ENCODE results near the gene SMC4.
"Not testable (repeated sequence)": the region's sequence is repeated elsewhere in the genome, so short reads cannot be mapped to it uniquely, and the experiment has no call there.

Gene SMC4

GRCh38 chr3:160399125-160400029 is at the start of gene SMC4, which contains the start of gene IFT80:
Gene SMC4 (plus strand): TSS chr3:160399650. CDS start chr3:160400827, 1,177 bp downstream.
Gene IFT80 (minus strand): TSS chr3:160399225. CDS start chr3:160384600, 14,625 bp downstream.
- peak within 1 kb of the TSS; percentile 100 for H3K27ac Mint-ChIP-seq
- H3K4me3 Mint-ChIP-seq: peak within 1 kb of the TSS; percentile 96
- peaks cover 46% of the 10 kb centered on the region for H3K4me1 Mint-ChIP-seq (ENCODE audit: low read depth)
- peaks cover 38% of the 10 kb centered on the region for H3K36me3 Mint-ChIP-seq (ENCODE audit: low read depth)
- no peaks in the 10 kb centered on the region for H3K9me3 Mint-ChIP-seq
- H3K27me3 Mint-ChIP-seq (ENCODE audit: low read depth): peaks cover 4% of the 10 kb centered on the region

DNA sequence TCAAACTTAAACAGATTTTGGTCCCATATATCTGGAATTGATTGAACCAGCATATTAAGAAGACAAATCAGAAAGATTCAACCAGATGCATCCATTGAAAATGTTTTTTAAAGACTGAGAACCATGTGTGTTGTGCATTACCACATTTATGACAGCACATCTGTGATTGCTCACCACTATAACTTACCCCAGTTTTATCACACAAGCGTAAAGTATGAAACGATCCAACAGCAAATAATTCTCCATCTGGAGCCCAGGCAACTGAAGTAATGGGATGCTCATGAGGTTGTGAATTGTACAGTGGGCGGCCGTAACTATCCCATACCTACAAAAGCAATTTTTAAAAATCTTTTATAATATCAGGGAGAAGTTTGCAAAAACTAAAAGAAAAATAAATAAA is 43.6 kb upstream of the SMC4 start:
- H3K4me3 Mint-ChIP-seq: no peak overlapping the region
- H3K27ac Mint-ChIP-seq: no peak overlapping the region
- H3K4me1 Mint-ChIP-seq (ENCODE audit: low read depth): no peaks in the 10 kb centered on the region
- no peaks in the 10 kb centered on the region for H3K27me3 Mint-ChIP-seq (ENCODE audit: low read depth)
- H3K36me3 Mint-ChIP-seq (ENCODE audit: low read depth): peaks cover 17% of the 10 kb centered on the region
- no peaks in the 10 kb centered on the region for H3K9me3 Mint-ChIP-seq

GRCh38 chr3:160362896-160363295 is 36.6 kb upstream of the SMC4 start:
- H3K9me3 Mint-ChIP-seq; H3K27me3 Mint-ChIP-seq (ENCODE audit: low read depth); H3K27ac Mint-ChIP-seq; H3K4me1 Mint-ChIP-seq (ENCODE audit: low read depth); H3K4me3 Mint-ChIP-seq: not testable (repeated sequence)
- peaks cover 31% of the 10 kb centered on the region for H3K36me3 Mint-ChIP-seq (ENCODE audit: low read depth)

GRCh38 chr3:160365869-160366522 is 33.5 kb upstream of the SMC4 start:
- Mint-ChIP-seq H3K4me3 (no peak overlapping the region), H3K9me3 (no peaks in the 10 kb centered on the region), H3K27me3 (ENCODE audit: low read depth) (no peaks in the 10 kb centered on the region), H3K4me1 (ENCODE audit: low read depth) (no peaks in the 10 kb centered on the region), H3K27ac (no peak overlapping the region), H3K36me3 (ENCODE audit: low read depth) (peaks cover 30% of the 10 kb centered on the region)

GRCh38 chr3:160368804-160369203 is 30.6 kb upstream of the SMC4 start:
- H3K4me1 Mint-ChIP-seq (ENCODE audit: low read depth): no peaks in the 10 kb centered on the region
- H3K27me3 Mint-ChIP-seq (ENCODE audit: low read depth): no peaks in the 10 kb centered on the region
- peaks cover 15% of the 10 kb centered on the region for H3K36me3 Mint-ChIP-seq (ENCODE audit: low read depth)
- no peaks in the 10 kb centered on the region for H3K9me3 Mint-ChIP-seq
- H3K4me3 Mint-ChIP-seq: no peak overlapping the region
- H3K27ac Mint-ChIP-seq: no peak overlapping the region

GRCh38 chr3:160369784-160370183 is 29.7 kb upstream of the SMC4 start:
- no peaks in the 10 kb centered on the region for H3K9me3 Mint-ChIP-seq
- no peak overlapping the region for H3K27ac Mint-ChIP-seq
- H3K36me3 Mint-ChIP-seq (ENCODE audit: low read depth): peaks cover 23% of the 10 kb centered on the region

DNA sequence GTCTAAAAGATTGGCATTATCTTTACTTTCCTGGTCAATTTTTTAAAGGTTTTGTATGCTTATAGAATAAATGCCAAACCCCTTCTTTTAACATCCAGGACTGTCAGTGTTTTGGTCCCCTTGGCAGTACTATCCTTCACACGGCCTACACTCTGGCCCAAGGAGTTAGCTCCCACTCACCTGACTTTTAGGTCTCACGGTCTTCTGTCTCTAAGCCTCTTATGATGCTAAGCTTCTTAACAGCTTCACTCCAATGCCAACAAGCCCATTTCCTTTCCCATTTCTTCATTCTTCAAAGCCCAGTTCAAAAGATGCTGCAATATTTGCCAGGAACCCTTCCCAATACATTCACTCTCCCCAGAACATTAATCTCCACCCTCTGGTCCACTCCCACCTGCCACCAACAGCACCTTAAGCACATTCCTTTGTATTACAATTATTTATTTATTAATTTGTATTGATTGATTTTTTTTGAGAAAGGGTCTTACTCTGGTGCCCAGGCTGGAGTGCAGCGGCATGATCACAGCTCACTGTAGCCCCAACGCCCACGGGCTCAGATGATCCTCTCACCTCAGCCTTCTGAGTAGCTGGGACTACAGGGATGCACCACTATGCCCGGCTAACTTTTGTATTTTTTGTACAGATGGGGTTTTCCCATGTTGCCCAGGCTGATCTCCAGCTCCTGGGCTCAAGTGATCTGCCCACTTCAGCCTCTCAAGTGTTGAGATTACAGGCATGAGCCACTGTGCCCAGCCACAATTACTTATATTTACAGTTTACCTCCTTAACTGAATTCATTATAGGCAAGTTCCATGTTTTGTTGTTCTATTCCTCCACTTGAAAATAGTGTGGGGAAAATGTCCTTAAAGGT is 28.2 kb upstream of the SMC4 start:
- Mint-ChIP-seq H3K36me3 (ENCODE audit: low read depth) (peaks cover 25% of the 10 kb centered on the region), H3K27ac (no peak overlapping the region), H3K9me3 (no peaks in the 10 kb centered on the region), H3K4me1 (ENCODE audit: low read depth) (no peaks in the 10 kb centered on the region), H3K27me3 (ENCODE audit: low read depth) (no peaks in the 10 kb centered on the region), H3K4me3 (no peak overlapping the region)

More at GRCh38 chr3:160369784-160370183, 29.7 kb upstream of the SMC4 start:
- Mint-ChIP-seq H3K4me1 (ENCODE audit: low read depth) (no peaks in the 10 kb centered on the region), H3K4me3 (no peak overlapping the region), H3K27me3 (ENCODE audit: low read depth) (no peaks in the 10 kb centered on the region)

- Mint-ChIP-seq H3K4me1 (ENCODE audit: low read depth) (no peaks in the 10 kb centered on the region), H3K36me3 (ENCODE audit: low read depth) (peaks cover 23% of the 10 kb centered on the region), H3K27me3 (ENCODE audit: low read depth) (no peaks in the 10 kb centered on the region), H3K4me3 (no peak overlapping the region), H3K9me3 (no peaks in the 10 kb centered on the region), H3K27ac (no peak overlapping the region)
Measured at GRCh38 chr3:160372780-160373179, 26.7 kb upstream of the SMC4 start.

GRCh38 chr3:160373655-160374054 is 25.8 kb upstream of the SMC4 start:
- no peak overlapping the region for H3K4me3 Mint-ChIP-seq

GRCh38 chr3:160374472-160374871 is 25.0 kb upstream of the SMC4 start:
- Mint-ChIP-seq H3K27me3 (ENCODE audit: low read depth) (no peaks in the 10 kb centered on the region), H3K4me3 (no peak overlapping the region), H3K27ac (no peak overlapping the region), H3K36me3 (ENCODE audit: low read depth) (peaks cover 22% of the 10 kb centered on the region), H3K4me1 (ENCODE audit: low read depth) (no peaks in the 10 kb centered on the region), H3K9me3 (no peaks in the 10 kb centered on the region)

More at GRCh38 chr3:160373655-160374054, 25.8 kb upstream of the SMC4 start:
- peaks cover 21% of the 10 kb centered on the region for H3K36me3 Mint-ChIP-seq (ENCODE audit: low read depth)
- no peaks in the 10 kb centered on the region for H3K27me3 Mint-ChIP-seq (ENCODE audit: low read depth)
- no peak overlapping the region for H3K27ac Mint-ChIP-seq
- H3K4me1 Mint-ChIP-seq (ENCODE audit: low read depth): no peaks in the 10 kb centered on the region
- H3K9me3 Mint-ChIP-seq: no peaks in the 10 kb centered on the region

- H3K9me3 Mint-ChIP-seq: no peaks in the 10 kb centered on the region
- H3K27me3 Mint-ChIP-seq (ENCODE audit: low read depth): no peaks in the 10 kb centered on the region
- H3K4me3 Mint-ChIP-seq: no peak overlapping the region
- H3K27ac Mint-ChIP-seq: no peak overlapping the region
- H3K4me1 Mint-ChIP-seq (ENCODE audit: low read depth): no peaks in the 10 kb centered on the region
- peaks cover 24% of the 10 kb centered on the region for H3K36me3 Mint-ChIP-seq (ENCODE audit: low read depth)
Measured at GRCh38 chr3:160374925-160375324, 24.5 kb upstream of the SMC4 start.

- Mint-ChIP-seq H3K4me3 (no peak overlapping the region), H3K27ac (no peak overlapping the region), H3K4me1 (ENCODE audit: low read depth) (no peaks in the 10 kb centered on the region), H3K27me3 (ENCODE audit: low read depth) (no peaks in the 10 kb centered on the region), H3K36me3 (ENCODE audit: low read depth) (peaks cover 23% of the 10 kb centered on the region), H3K9me3 (no peaks in the 10 kb centered on the region)
Measured at GRCh38 chr3:160376681-160377080, 22.8 kb upstream of the SMC4 start.

DNA sequence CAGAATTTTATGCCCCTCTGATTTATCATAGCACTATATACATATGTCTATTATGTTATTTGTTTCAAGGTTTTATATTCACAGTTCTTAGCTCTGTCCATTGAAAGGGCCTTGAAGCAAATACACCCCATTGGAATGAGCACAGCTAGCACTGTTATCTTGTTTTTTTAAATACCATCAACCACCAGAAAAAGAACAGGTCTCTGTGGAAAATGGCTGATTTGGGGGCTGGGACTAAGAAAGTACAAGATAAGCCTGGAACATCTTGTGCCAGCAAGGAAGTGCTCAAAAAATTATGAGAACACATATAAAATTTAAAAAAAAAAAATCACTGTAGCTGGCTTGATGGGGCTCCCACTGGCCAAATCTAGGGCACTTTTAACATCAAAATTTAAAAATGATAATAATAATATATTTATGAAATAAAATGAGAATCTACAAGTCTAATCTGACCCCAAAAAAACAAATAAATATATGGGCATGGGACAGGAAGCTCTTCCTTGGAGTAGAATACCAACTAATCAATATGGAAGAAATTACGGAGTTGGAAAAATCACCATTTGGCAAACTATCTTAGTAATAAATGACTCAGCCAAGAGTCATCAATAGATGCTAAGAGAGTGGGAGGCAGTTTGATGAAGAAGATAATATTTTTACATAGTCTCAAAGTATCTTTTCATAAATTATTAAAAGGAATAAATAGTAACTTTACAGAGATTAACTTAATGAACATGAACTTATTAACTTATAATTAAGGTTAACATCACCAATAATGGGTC is 20.9 kb upstream of the SMC4 start:
- no peaks in the 10 kb centered on the region for H3K9me3 Mint-ChIP-seq
- H3K36me3 Mint-ChIP-seq (ENCODE audit: low read depth): peaks cover 23% of the 10 kb centered on the region
- H3K27me3 Mint-ChIP-seq (ENCODE audit: low read depth): no peaks in the 10 kb centered on the region
- H3K27ac Mint-ChIP-seq: no peak overlapping the region
- no peaks in the 10 kb centered on the region for H3K4me1 Mint-ChIP-seq (ENCODE audit: low read depth)
- no peak overlapping the region for H3K4me3 Mint-ChIP-seq

Measured in T-helper 1 cell treated with Interleukin-12 subunit alpha and Interleukin-12 subunit beta and Interleukin-4 antibody, amounts not matched to agents 30 μg/mL and 1 μg/mL, for 36 hours (primary cell).